Measurements from ENCODE around the gene ECI1. TPM values are rescaled to one million over a fixed set of nuclear protein-coding genes. Genes with fewer than 3 reads are reported as not detected.
A peak's percentile ranks its signal among the peaks of the same experiment; 100 is the strongest.

Gene ECI1
- total RNA-seq, 2 donors from 2014 or later, result 113 to 132 TPM

DNA sequence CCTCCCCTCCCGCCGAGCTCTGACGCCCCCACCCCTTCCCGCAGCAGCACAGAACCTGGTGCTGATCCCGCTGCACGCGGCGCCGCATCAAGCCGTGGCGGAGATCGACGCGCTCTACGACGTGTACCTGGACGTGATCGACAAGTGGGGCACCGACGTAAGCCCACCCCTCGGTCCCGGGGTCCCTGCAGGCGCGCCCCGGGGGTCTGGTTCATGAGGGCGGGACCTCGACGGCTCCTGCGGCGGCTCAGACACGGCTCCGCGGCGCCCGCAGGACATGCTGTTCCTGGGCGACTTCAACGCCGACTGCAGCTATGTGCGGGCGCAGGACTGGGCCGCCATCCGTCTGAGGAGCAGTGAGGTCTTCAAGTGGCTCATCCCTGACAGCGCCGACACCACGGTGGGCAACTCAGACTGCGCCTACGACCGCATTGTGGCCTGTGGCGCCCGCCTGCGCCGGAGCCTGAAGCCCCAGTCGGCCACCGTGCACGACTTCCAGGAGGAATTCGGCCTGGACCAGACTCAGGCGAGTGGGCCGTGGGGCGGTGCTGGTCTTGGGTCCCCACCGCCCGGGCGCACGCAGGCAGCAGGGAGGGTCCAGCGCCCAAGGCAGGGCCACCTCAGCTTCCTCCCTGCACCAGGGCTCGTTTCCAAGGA lies 13.8 kb downstream of the ECI1 start:
- intact Hi-C loops (cut with DNase I, micrococcal nuclease), result no loop called here

DNA sequence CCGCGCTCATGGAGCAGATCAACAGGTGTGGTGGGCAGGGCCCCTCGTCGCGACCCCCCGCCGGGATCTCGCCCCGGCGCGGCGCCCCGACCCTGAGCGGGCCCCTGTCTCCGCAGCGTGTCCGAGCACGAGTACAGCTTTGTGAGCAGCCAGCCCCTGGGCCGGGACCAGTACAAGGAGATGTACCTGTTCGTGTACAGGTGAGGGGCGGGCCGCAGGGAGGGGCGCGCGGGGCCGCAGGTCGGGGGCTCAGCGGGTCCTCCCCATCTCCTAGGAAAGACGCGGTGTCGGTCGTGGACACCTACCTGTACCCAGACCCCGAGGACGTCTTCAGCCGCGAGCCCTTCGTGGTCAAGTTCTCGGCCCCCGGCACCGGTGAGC lies 14.3 kb downstream of the ECI1 start:
- DNase-seq (no peak), ATAC-seq (peak; percentile 0)
- intact Hi-C loops (cut with DNase I, micrococcal nuclease), result no loop called here

More for the DNA sequence above, 13.8 kb downstream of the ECI1 start:
- ATAC-seq, result peak; percentile 27
- DNase-seq, result peak in 1 of 2 donors; percentile 30

DNA sequence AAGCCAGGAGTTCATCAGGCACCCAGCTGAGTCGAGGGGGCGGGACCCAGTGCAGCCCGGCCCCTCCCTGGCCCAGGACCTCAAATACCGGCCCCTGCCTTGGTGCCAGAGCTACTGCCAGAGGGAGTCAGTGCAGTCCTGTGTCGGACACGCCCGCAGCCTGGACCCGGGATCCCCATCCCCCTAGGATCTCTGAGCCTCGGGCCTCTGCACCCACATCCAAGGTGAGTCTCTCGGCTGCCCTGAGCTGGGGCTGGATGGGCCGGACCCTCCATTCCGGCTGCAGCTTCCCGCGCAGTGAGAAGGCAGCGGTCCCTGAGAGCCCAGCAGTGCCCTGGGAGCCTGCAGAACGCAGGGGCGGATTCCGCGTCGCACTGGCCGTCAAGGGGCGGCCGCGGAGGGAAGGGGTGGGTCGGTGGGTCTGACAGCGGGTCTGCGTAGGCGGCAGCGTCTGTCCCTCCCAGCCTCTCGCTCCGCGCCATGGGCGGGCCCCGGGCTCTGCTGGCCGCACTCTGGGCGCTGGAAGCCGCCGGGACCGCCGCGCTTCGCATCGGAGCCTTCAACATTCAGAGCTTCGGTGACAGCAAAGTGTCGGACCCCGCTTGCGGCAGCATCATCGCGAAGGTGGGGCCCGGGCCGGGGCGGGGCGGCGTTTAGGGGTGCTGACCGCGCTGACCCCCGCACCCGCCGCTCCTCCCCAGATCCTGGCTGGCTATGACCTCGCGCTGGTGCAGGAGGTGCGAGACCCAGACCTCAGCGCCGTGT lies 14.9 kb downstream of the ECI1 start, which contains the start of gene DNASE1L2:
Gene DNASE1L2, plus strand, starts transcription at position 108 of the 765 bp plus-strand sequence. Its CDS starts 373 bp downstream, at position 481.
- peak; percentile 38 for ATAC-seq
- peak in 1 of 2 donors; percentile 31 for DNase-seq
- intact Hi-C loops (cut with DNase I, micrococcal nuclease), result no loop called here

DNA sequence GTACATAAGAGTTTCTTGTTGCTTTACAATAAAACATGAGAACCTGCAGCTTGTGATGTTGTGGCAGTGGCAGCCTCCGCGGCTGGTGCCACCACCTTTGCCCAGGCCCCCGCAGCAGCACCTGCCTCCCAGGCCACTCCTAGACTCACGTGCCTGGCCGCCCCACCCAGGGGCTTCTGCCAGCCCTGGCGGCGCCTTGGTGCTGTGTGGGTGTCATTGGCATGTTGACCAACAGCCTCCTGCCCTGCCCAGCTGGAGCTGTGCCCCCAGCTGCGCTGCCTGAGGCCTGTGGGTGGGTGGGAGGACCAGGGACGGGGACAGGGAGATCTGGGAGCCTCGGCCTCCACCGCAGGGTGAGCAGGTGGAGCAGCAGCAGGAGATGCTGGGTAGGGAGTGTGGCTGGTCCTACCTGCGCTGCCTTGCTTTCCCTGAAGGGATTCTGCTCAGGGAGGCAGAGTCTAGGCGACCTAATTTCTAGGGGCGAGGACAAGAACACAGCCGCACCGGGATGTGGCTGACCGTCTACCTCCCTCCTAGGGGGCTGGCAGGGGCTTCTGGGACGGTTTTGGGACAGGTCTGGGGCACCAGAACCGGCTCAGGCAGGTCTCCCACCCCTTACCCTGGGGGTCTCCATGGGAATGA lies 15.6 kb downstream of the ECI1 start:
- intact Hi-C loops (cut with DNase I, micrococcal nuclease), result no loop called here
- ATAC-seq (peak; percentile 39), DNase-seq (no peak)

DNA sequence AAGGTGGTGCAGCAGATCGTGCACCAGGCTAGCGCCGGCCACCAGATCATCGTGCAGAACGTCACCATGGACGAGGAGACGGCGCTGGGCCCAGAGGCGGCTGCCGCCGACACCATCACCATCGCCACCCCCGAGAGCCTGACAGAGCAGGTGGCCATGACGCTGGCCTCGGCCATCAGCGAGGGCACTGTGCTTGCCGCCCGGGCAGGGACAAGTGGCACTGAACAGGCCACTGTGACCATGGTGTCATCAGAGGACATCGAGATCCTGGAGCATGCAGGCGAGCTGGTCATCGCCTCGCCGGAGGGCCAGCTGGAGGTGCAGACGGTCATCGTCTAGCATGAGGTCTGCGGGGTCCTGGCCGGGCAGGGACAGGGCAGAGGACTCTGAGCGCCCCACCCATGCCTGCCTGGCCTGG lies 16.1 kb downstream of the ECI1 start:
- intact Hi-C loops (cut with DNase I, micrococcal nuclease), result no loop called here
- ATAC-seq (no peak), DNase-seq (no peak)

DNA sequence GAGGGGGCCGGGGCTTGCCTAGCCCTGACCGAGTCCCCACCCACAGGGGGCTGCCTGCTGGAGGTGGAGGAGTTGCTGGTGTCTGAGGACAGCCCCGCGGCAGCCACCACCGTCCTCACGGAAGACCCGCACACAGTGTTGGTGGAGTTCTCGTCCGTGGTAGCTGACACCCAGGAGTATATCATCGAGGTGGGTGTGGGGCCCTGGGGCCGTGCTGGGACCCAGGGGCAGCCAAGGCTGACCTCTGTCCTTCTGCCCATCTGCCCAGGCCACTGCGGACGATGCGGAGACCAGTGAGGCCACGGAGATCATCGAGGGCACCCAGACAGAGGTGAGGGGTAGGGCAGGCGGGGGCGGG lies 16.6 kb downstream of the ECI1 start:
- ATAC-seq (no peak), DNase-seq (no peak)
- intact Hi-C loops (cut with DNase I, micrococcal nuclease), result no loop called here

DNA sequence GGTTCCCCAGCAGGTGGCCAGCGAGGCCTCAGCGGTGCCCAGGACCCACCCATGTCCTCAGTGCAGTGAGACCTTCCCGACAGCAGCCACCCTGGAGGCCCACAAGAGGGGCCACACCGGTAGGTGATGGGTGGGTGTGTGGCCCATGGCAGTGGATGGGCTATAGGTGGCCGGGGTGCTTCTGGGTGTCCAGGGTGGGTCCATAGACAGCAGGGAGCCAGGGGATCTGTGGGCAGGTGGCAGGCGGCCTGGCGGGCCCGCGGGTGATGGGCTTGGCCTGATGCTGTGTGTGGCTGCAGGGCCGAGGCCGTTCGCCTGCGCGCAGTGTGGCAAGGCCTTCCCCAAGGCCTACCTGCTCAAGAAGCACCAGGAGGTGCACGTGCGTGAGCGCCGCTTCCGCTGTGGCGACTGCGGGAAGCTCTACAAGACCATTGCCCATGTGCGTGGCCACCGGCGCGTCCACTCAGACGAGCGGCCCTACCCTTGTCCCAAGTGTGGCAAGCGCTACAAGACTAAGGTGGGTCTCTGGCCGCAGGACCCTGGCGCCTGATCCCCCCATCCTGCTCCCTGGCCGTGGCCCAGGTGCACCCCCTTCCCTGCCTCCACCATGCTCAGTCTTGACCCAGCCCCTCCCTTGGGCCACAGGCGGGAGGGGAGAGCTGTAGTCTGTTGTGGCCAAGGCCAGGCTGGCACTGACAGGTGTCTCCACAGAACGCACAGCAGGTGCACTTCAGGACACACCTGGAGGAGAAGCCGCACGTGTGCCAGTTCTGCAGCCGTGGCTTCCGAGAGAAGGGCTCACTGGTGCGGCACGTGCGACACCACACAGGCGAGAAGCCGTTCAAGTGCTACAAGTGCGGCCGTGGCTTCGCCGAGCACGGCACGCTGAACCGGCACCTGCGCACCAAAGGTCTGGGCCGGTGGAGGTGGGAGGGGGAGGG lies 17.2 kb downstream of the ECI1 start:
- no peak for ATAC-seq
- DNase-seq, result no peak
- intact Hi-C loops (cut with DNase I, micrococcal nuclease), result no loop called here

DNA sequence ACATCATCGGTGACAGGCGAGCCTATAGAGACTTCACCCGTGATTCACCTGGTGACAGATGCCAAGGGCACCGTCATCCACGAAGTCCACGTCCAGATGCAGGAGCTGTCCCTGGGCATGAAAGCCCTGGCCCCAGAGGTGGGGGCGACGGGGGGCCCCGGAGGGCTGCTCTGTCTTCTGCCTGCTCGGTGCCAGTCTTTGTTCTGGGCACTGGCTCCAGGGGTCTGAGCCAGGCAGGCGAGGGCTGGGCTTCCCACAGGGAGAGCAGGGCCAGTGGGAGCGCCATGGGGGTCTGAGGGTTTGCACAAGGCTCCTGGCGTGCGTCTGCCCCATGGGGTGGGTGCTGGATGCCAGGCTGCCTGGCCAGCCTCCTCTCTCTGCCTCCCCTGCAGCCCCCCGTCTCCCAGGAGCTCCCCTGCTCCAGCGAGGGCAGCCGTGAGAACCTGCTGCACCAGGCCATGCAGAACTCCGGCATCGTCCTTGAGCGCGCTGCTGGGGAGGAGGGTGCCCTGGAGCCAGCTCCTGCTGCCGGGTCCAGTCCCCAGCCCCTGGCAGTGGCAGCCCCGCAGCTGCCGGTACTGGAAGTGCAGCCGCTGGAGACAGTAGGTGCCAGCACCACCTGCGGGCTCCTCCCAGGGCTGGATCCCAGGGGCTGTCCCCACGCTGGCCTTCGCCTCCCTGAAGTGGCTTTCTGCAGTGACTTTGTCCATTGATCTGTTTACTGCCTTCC lies 18.2 kb downstream of the ECI1 start:
- no peak for ATAC-seq
- no peak for DNase-seq
- intact Hi-C loops (cut with DNase I, micrococcal nuclease), result no loop called here

DNA sequence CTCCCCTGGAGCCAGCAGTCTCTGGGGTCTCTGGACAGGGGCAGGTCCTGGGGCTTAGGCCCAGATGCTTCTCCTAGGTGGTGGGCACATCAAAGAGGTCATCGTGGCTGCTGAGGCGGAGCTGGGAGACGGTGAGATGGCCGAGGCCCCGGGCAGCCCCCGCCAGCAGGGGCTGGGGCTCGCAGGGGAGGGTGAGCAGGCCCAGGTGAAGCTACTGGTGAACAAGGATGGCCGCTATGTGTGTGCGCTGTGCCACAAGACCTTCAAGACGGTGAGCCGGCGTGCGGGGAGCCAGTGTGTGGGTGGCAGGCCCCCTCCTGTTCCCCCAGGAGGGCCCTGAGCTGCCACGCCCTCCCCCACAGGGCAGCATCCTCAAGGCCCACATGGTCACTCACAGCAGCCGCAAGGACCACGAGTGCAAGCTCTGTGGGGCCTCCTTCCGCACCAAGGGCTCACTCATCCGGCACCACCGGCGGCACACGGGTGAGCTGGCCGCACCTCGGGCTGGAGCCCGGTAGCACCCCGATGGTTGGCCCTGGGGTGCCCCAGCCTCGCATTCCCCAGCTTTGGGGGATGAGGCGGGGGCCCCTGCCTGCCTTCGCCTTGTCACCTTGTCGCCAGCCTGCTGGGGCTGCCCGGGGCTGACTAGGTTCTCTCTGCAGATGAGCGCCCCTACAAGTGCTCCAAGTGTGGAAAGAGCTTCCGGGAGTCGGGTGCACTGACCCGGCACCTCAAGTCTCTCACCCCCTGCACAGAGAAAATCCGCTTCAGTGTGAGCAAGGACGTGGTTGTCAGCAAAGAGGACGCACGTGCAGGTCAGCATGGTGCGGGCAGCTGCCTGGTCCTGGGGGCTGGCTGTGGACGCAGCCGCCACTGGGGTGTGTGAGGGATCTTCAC lies 19.0 kb downstream of the ECI1 start:
- ATAC-seq (no peak), DNase-seq (no peak)
- intact Hi-C loops (cut with DNase I, micrococcal nuclease), result no loop called here

DNA sequence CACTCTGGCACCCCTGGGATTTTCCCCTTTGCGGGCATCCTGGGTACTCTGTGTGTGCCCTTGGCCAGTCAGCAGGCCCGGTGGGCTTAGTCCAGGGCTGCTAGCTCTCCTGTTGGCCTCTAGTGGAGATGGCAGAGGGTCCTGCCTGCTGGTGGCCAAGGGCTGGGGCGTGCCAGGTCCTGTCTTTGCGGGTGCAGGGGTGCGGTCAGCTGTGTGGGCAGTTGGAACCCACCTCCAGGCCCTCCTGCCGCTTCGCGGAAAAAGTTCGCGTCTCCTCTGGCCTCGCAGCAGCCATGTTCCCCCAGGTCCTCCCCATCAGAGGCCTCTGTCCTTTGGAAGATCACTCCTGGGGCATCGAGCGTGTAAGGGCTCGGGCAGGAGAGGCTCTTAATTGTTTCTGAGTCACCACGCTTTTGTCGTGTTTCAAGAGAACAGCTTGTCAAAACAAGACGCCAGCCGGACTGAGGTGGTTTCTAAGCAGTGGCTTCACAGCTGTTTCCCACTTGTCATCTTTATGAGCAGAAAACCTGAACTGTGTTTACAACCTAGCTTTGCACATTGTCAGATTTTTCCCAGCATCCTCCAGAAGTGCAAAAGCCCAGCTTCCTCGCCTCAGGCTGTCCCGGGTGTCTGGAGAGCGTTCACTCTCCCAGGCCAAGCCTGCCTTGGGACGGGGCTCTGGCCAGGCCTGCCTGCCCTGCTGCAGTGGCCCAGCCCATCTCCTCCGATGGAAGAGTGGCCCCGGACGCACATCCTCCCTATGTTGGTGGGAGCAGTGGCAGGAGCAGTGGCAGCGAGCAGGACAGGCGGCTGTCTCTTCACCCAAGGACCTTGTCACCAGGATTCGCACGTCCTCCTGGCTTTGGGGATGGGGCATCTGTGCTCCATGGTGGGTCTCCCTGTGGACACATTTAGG lies 20.1 kb downstream of the ECI1 start:
- intact Hi-C loops (cut with DNase I, micrococcal nuclease), result no loop called here
- DNase-seq (no peak), ATAC-seq (no peak)

DNA sequence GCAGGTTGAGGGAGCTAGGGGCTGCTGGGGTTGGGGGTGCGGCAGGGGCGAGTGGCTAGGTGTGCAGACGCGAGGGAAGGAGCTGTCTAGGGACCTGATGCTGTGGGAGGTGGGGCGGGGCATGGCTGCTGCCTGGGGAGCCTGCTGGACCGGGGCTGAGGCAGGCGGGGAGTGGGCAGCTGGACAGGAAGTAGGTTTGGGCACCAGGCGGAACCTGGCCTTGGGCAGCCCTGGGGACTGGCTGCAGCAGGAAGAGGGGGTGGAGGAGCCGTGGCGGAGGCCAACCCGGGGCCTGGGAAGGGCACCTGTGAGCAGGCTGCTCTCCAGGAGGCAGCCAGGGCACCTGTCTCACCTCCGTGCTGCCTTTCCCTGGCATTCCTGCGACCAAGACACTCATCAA lies 21.0 kb downstream of the ECI1 start:
- ATAC-seq (no peak), DNase-seq (no peak)
- intact Hi-C loops (cut with DNase I, micrococcal nuclease), result no loop called here

DNA sequence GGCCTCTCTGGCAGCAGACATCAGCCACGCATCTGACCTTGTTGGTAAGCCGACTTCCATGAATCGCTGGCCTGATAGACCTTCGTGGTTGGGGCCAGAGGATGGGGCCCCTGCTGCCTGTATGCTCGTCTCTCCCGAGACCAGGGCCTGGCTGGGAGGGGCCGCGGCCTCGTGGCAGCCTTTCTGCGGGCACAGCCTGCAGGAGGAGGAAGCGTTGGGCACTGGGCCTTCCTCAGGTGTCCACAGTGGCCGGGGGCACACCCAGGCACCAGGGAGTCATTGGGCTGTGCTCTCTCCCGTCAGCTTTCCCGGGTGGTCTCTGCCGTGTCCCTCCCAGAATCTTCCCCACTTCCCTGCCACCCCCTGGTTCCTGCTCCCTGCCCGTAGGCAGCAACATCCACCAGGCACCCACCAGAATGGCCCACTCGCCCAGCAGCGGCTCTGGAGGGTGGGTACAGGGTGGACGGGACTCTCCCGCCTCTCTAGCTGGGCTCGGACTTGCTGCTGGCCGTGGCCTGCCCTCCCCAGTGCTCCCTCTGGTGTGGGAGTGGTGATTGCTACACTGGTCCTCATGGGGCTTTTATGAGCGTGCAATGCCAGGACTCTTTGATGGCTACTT lies 21.6 kb downstream of the ECI1 start:
- no peak for ATAC-seq
- no peak for DNase-seq
- intact Hi-C loops (cut with DNase I, micrococcal nuclease), result no loop called here

DNA sequence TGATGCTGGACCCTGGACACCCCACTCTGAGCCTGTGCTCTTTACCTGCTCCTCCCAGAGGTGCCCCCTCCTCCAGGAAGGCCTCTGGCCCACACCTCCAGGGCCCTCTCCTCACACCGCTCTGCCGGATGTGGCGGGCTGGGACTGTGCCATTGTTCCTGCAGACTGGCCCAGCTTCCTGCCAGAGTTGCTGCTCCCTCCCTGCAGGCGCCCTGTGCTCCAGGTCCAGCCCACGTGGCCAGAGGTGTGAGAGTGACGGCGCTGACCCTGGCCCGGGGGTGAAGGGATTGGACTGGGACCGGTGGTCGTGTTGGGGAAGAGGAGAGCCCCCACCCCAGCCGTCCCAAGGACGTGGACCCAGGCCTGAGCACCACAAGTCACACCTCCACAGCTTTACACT lies 22.3 kb downstream of the ECI1 start:
- no peak for DNase-seq
- no peak for ATAC-seq
- intact Hi-C loops (cut with DNase I, micrococcal nuclease), result no loop called here

DNA sequence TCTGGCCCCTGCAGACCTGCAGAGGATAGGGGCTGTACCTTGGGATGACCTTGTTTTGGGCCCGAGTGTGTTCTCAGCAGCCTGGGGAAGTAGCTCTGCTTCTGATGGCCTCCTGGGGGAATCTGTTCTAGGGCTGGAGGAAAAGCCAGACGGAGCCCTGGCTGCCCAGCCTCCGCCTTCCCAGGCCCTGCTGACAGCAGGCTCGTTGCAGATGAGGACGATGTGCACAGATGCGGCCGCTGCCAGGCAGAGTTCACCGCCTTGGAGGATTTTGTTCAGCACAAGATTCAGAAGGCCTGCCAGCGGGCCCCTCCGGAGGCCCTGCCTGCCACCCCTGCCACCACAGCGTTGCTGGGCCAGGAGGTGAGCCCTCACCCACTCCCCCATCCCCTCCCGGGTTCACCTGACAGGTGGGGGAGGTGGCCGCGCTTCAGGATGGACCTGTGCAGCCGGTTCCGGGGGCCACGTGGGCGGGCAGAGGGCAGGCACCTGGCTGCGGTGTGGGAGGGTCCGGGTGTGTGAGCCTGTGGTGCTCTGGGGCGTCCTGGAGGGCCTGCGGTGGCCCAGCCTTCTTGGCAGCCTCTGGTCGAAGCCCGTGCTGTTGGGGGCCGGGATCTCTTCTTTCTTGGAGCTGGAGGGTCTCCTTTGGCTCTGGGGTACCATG lies 23.1 kb downstream of the ECI1 start:
- ATAC-seq, result no peak
- intact Hi-C loops (cut with DNase I, micrococcal nuclease), result no loop called here
- DNase-seq, result no peak

DNA sequence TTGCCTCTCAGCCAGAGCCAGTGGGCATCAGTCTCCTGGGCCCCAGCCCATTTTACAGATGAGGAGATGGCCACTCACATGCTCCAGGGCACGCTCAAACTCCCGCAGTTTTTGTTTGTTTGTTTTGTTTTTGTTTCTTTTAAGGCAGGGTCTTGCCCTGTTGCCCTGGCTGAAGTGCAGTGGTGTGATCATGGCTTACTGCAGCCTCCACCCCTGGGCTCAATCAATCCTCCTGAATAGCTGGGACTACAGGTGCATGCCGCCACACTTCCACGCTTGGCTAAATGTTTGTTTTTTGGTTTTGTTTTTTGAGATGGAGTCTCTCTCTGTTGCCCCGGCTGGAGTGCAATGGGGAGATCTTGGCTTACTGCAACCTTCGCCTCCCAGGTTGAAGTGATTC lies 24.5 kb downstream of the ECI1 start:
- intact Hi-C loops (cut with DNase I, micrococcal nuclease), result no loop called here
- ATAC-seq (no peak), DNase-seq (no peak)

Measured in left colon (tissue), 2 donors.